Osteoblast (primary cell): ENCODE measurements around the gene SMARCC1. TPM values are rescaled to one million over a fixed set of nuclear protein-coding genes. Genes with fewer than 3 reads are reported as not detected.

Source experiments
- DNase-seq: peaks from one replicate; pipeline ENCODE4 v3.0.0; 2011; ENCODE audit warnings: low spot score, mixed read lengths; ENCODE audit not compliant: insufficient read length; ENCODE audit errors: missing footprints
- H2AFZ ChIP-seq: 2 replicates; pipeline ENCODE4 v1.6.0; 2011; ENCODE audit warnings: mild to moderate bottlenecking, low read length
- H3K27ac ChIP-seq: 2 replicates; pipeline ENCODE4 v1.5.1; 2011; ENCODE audit warnings: mild to moderate bottlenecking, low read depth, low read length, moderate library complexity
- H3K27me3 ChIP-seq: 2 replicates; pipeline ENCODE4 v1.6.0; 2012; ENCODE audit warnings: mild to moderate bottlenecking, control low read depth, inconsistent platforms, low read length, moderate library complexity; ENCODE audit not compliant: insufficient read depth
- H3K36me3 ChIP-seq: 2 replicates; pipeline ENCODE4 v1.5.1; 2011; ENCODE audit warnings: mild to moderate bottlenecking, low read length, control low read depth, moderate library complexity; ENCODE audit not compliant: insufficient read depth
- H3K4me1 ChIP-seq: 2 replicates; pipeline ENCODE4 v1.5.1; 2011; ENCODE audit warnings: mild to moderate bottlenecking, low read length, control low read depth, moderate library complexity; ENCODE audit not compliant: insufficient read depth
- H3K4me2 ChIP-seq: 2 replicates; pipeline ENCODE4 v1.6.0; 2011; ENCODE audit warnings: mild to moderate bottlenecking, low read length; ENCODE audit not compliant: insufficient read depth
- H3K4me3 ChIP-seq: fragments of 200-600 bp; sonication (generic); 3 replicates; pipeline ENCODE4 v1.5.1; 2012; ENCODE audit warnings: mild to moderate bottlenecking, low read length, inconsistent platforms; ENCODE audit not compliant: insufficient read depth
- H3K79me2 ChIP-seq: 2 replicates; pipeline ENCODE4 v1.6.0; 2012; ENCODE audit warnings: mild to moderate bottlenecking, low read length, control low read depth, inconsistent platforms; ENCODE audit not compliant: insufficient read depth
- H3K9me3 ChIP-seq: 2 replicates; pipeline ENCODE4 v1.5.1; 2011; ENCODE audit warnings: low read depth, low read length, control low read depth
- H4K20me1 ChIP-seq: 2 replicates; pipeline ENCODE4 v1.6.0; 2012; ENCODE audit warnings: mild to moderate bottlenecking, low read length, control low read depth; ENCODE audit not compliant: insufficient read depth
- total RNA-seq: library from RNA; depleted of rRNA; stranded (reverse); fragments of >200 nt; gene quantifications from 2 replicates; pipeline ENCODE4 v1.2.3, GENCODE V29; 2012
- TF ChIP-seq, protein P1 (sequence below): IDR thresholded peaks from 2 replicates; pipeline ENCODE4 v1.5.1; 2011; ENCODE audit warnings: mild to moderate bottlenecking, low read depth, low read length, moderate library complexity; ENCODE audit errors: extremely low read depth

SMARCC1 gene
- total RNA-seq, 1 donor: 46.7 TPM

DNA sequence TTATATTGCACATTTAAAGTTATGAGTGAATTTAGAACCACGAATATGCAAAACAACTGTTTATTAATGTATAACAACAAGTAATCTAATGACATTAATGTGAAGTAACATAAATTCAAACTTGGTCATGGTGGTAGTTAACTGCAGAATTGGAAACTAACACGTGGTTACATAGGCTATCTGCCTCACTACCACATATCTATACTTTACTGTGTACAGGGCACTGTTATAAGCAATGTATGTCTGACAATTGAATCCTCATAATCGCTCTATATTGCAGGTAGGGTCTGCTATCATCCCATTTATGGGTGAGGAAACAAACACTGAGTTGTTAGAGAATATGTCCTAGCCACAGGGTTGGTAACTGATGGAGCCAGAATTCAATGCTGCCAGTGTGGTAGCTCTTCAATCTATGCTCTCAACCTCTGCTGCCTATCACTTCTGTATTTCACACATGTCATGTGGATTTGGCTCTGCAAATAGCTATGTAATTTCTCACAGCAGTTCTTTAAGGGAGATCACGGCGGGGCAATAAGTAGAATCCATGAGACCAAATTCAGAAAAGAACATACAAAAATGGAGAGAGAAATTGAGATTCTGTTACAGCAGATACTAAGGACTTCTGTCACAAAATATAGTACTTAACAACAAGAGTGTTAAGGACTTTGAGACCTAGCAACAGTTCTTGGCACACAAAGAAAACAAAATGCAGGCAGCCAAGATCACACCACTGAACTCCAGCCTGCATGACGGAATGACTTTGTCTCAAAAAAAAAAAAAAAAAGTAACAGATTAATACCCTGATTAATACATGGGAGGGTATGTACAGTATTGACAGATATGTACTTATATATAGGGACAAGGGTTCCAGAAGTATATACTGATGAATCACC, 103.0 kb downstream of the SMARCC1 start:
- peaks cover 50% of the 10 kb centered on the region for H3K36me3 ChIP-seq

DNA sequence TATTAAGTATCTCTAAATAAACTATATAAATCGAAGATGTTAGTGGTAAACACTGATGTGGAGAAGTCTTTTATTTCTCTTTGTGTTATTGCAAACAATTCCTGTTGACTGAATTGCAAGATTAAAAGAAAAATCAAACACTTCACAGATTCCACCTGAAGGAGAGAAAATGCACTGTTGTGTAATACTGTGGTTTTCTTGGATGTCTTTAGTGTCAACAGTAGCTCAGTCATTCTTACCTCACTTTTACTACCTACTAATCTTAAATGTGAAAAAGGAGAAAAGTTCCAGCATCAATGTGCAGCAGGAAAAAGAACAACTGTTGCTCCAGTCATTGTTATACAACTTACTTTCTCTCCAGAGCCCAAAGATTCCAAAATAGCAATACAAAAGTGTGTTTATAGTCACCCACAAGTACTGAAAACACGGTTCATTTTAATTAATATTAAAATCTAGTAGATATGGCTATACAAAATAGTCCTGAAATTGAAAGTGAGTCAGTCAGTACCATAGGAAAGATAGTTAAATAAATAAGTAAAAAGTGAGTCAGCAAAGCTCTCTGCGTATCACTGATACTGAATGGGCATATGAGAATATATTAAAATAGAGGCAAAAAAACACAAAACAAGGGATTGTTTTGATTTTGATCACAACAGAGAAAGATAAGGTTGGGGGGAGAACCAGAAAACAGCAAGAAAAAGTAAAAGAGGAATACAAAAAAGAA, 112.5 kb downstream of the SMARCC1 start:
- Histone ChIP-seq H3K9me3 (no peaks in the 10 kb centered on the region), H3K27ac (peak overlapping the region; percentile 48)

More for the DNA sequence above, 103.0 kb downstream of the SMARCC1 start:
- H3K4me1 ChIP-seq: no peaks in the 10 kb centered on the region
- TF ChIP-seq, protein P1, sequence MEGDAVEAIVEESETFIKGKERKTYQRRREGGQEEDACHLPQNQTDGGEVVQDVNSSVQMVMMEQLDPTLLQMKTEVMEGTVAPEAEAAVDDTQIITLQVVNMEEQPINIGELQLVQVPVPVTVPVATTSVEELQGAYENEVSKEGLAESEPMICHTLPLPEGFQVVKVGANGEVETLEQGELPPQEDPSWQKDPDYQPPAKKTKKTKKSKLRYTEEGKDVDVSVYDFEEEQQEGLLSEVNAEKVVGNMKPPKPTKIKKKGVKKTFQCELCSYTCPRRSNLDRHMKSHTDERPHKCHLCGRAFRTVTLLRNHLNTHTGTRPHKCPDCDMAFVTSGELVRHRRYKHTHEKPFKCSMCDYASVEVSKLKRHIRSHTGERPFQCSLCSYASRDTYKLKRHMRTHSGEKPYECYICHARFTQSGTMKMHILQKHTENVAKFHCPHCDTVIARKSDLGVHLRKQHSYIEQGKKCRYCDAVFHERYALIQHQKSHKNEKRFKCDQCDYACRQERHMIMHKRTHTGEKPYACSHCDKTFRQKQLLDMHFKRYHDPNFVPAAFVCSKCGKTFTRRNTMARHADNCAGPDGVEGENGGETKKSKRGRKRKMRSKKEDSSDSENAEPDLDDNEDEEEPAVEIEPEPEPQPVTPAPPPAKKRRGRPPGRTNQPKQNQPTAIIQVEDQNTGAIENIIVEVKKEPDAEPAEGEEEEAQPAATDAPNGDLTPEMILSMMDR: no peak
- no peaks in the 10 kb centered on the region for H3K79me2 ChIP-seq
- H4K20me1 ChIP-seq: no peaks in the 10 kb centered on the region
- H3K27ac ChIP-seq: no peak overlapping the region
- H3K9me3 ChIP-seq: no peaks in the 10 kb centered on the region
- H3K27me3 ChIP-seq: no peaks in the 10 kb centered on the region
- no peak overlapping the region for H2AFZ ChIP-seq
- no peak for DNase-seq
- H3K4me3 ChIP-seq: no peak overlapping the region
- no peak overlapping the region for H3K4me2 ChIP-seq

DNA sequence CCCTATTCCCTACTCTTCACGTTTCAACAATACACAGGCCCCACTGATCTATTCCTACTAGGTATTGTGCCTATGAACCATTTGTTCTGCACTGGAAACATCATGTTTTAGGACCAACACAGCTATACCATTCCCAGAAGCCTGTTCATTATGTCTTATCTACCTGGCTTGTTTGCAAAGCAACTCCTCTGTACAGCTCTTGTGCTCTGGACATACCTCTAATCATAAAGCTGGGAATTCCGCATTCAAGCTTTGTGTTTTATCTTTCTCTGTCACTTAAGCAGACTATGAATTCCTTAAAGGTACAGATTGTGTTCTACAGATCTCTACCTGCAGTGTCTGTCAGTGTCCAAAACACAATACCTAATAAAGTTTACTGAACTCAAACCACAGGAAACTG, 115.6 kb downstream of the SMARCC1 start:
- Histone ChIP-seq H3K4me3 (no peak overlapping the region), H3K79me2 (no peaks in the 10 kb centered on the region)

More for the DNA sequence above, 112.5 kb downstream of the SMARCC1 start:
- Histone ChIP-seq H4K20me1 (peaks cover 6% of the 10 kb centered on the region), H3K4me3 (no peak overlapping the region), H3K4me2 (peak overlapping the region; percentile 7), H3K4me1 (peaks cover 9% of the 10 kb centered on the region), H3K27me3 (no peaks in the 10 kb centered on the region), H3K79me2 (no peaks in the 10 kb centered on the region), H2AFZ (no peak overlapping the region), H3K36me3 (peaks cover 8% of the 10 kb centered on the region)
- DNase-seq: peak; percentile 87
- TF ChIP-seq, protein P1: no peak

More for the DNA sequence above, 115.6 kb downstream of the SMARCC1 start:
- TF ChIP-seq, protein P1: no peak
- Histone ChIP-seq H2AFZ (no peak overlapping the region), H4K20me1 (peaks cover 6% of the 10 kb centered on the region), H3K9me3 (no peaks in the 10 kb centered on the region), H3K27ac (no peak overlapping the region), H3K4me1 (peaks cover 11% of the 10 kb centered on the region), H3K36me3 (peaks cover 5% of the 10 kb centered on the region), H3K27me3 (no peaks in the 10 kb centered on the region), H3K4me2 (no peak overlapping the region)
- no peak for DNase-seq
